Measurements from ENCODE around the gene GABBR2.
A peak's percentile ranks its signal among the peaks of the same experiment; 100 is the strongest.

The GABBR2 gene

DNA sequence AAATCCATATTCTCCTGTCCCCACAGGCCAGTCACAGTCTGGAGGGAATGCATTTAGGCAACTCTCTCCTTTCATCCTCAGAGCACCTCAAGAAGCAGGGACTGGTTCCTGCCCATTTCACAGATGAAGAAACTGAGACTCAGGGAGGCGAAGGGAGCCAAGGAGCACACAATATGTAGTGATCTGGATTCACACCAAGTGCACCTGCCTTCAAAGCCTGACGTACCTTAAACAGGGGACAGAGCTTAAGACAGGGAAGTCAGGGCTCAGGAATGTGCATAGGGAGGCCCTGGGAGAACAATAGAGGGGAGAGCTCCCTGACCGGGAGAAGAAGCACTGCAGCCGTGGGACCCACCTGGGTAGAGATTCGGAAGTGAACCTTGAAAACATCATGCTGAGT is 83.0 kb downstream of the GABBR2 start:
- Histone ChIP-seq H3K27me3 (ENCODE audit: insufficient read depth, low read length) (no peaks in the 10 kb centered on the region), H3K9me3 (ENCODE audit: insufficient read depth, low read depth, low read length) (no peaks in the 10 kb centered on the region), H3K4me1 (ENCODE audit: insufficient read depth, low read length) (peaks cover 3% of the 10 kb centered on the region; the same call in 1 of the 2 replicates), H3K36me3 (ENCODE audit: insufficient read depth, low read length) (no peaks in the 10 kb centered on the region), H3K4me3 (ENCODE audit: low read length) (no peak overlapping the region), H3K9ac (ENCODE audit: low read depth, low read length) (no peak overlapping the region), H3K27ac (ENCODE audit: low read depth, low read length) (no peak overlapping the region)
- 64% methylated on average over 5 of the region's 5 CpGs for WGBS

DNA sequence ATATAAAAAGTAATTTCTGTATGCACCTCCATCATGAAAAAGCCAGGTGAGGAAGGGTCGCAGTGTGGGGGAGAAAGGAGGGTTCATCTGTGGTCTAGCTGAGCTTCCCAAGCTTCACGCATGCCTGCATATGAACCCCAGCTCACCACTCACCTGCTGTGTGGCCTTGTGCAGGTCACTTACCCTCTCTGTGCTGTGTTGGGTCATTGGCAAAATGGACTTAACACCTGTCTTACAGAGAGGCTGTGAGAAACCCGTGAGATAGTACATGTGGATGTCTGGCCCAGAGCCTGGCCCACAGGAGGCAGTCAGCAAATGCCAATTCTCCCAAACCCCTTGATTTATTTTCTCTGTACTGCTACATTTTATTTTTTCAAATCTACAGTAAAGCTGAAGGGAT is 88.9 kb downstream of the GABBR2 start:
- 91% methylated on average over 3 of the region's 3 CpGs for WGBS
- Histone ChIP-seq H3K27ac (ENCODE audit: low read depth, low read length) (no peak overlapping the region), H3K9me3 (ENCODE audit: insufficient read depth, low read depth, low read length) (no peaks in the 10 kb centered on the region), H3K4me1 (ENCODE audit: insufficient read depth, low read length) (no peaks in the 10 kb centered on the region), H3K27me3 (ENCODE audit: insufficient read depth, low read length) (no peaks in the 10 kb centered on the region), H3K4me3 (ENCODE audit: low read length) (no peak overlapping the region), H3K9ac (ENCODE audit: low read depth, low read length) (no peak overlapping the region), H3K36me3 (ENCODE audit: insufficient read depth, low read length) (no peaks in the 10 kb centered on the region)

- Histone ChIP-seq H3K27me3 (ENCODE audit: insufficient read depth, low read length) (no peaks in the 10 kb centered on the region), H3K36me3 (ENCODE audit: insufficient read depth, low read length) (no peaks in the 10 kb centered on the region), H3K27ac (ENCODE audit: low read depth, low read length) (no peak overlapping the region), H3K4me1 (ENCODE audit: insufficient read depth, low read length) (peaks cover 2% of the 10 kb centered on the region; the same call in 1 of the 2 replicates), H3K9me3 (ENCODE audit: insufficient read depth, low read depth, low read length) (no peaks in the 10 kb centered on the region), H3K9ac (ENCODE audit: low read depth, low read length) (no peak overlapping the region), H3K4me3 (ENCODE audit: low read length) (no peak overlapping the region)
- WGBS, result 89% methylated on average over 2 of the region's 2 CpGs
Observed at GRCh38 chr9:98615633-98616032, 93.1 kb downstream of the GABBR2 start.

GRCh38 chr9:98614941-98615340 is 93.8 kb downstream of the GABBR2 start:
- no peaks in the 10 kb centered on the region for H3K36me3 ChIP-seq (ENCODE audit: insufficient read depth, low read length)
- no peak overlapping the region for H3K4me3 ChIP-seq (ENCODE audit: low read length)
- H3K27ac ChIP-seq (ENCODE audit: low read depth, low read length), result no peak overlapping the region
- no peaks in the 10 kb centered on the region for H3K27me3 ChIP-seq (ENCODE audit: insufficient read depth, low read length)
- 93% methylated on average over 2 of the region's 2 CpGs for WGBS
- no peaks in the 10 kb centered on the region for H3K9me3 ChIP-seq (ENCODE audit: insufficient read depth, low read depth, low read length)
- no peak overlapping the region for H3K9ac ChIP-seq (ENCODE audit: low read depth, low read length)
- peaks cover 8% of the 10 kb centered on the region; the same call in 1 of the 2 replicates for H3K4me1 ChIP-seq (ENCODE audit: insufficient read depth, low read length)

DNA sequence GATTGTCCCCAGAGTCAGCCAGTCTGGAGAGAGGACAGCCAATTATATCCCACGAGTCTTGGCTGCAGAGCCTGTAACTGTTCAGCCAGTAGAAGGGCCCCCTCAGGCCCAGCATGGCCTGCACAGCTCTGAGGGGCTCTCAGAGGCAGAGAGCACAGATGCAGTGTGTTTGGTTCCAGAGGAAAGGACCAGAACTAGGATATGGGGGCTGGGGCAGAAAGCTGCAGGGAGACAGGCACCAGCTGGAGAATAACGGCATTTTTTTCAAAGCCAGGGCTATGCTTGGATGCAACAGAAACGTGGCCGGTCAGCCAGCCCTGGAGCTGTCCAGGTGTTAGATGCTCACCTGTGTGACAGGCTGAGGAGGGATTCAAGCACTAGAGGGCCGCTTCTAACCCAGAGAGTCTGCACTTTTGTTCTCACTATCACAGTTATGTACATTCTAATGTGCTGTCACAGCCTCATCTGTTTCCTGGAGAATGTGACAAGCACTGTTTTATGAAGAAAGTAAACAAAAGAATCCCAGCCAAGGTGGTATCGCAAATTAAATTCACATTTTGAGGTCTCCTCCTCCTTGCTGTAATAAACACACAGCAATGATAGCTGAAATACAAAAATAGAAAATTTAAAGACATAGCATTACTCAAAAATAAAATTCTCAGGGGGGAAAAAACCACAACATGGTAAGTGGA is 96.5 kb downstream of the GABBR2 start:
- Histone ChIP-seq H3K27me3 (ENCODE audit: insufficient read depth, low read length) (no peaks in the 10 kb centered on the region), H3K27ac (ENCODE audit: low read depth, low read length) (no peak overlapping the region), H3K4me1 (ENCODE audit: insufficient read depth, low read length) (peaks cover 8% of the 10 kb centered on the region; the same call in 1 of the 2 replicates), H3K36me3 (ENCODE audit: insufficient read depth, low read length) (no peaks in the 10 kb centered on the region), H3K9me3 (ENCODE audit: insufficient read depth, low read depth, low read length) (no peaks in the 10 kb centered on the region), H3K4me3 (ENCODE audit: low read length) (no peak overlapping the region), H3K9ac (ENCODE audit: low read depth, low read length) (no peak overlapping the region)
- WGBS, result 73% methylated on average over 6 of the region's 6 CpGs

GRCh38 chr9:98611319-98611718 is 97.4 kb downstream of the GABBR2 start:
- Histone ChIP-seq H3K4me3 (ENCODE audit: low read length) (no peak overlapping the region), H3K9me3 (ENCODE audit: insufficient read depth, low read depth, low read length) (no peaks in the 10 kb centered on the region), H3K4me1 (ENCODE audit: insufficient read depth, low read length) (peaks cover 8% of the 10 kb centered on the region; the same call in 1 of the 2 replicates), H3K27me3 (ENCODE audit: insufficient read depth, low read length) (no peaks in the 10 kb centered on the region), H3K27ac (ENCODE audit: low read depth, low read length) (no peak overlapping the region), H3K9ac (ENCODE audit: low read depth, low read length) (no peak overlapping the region), H3K36me3 (ENCODE audit: insufficient read depth, low read length) (no peaks in the 10 kb centered on the region)
- 92% methylated on average over 2 of the region's 2 CpGs for WGBS

GRCh38 chr9:98610711-98611110 is 98.0 kb downstream of the GABBR2 start:
- no peak overlapping the region for H3K4me3 ChIP-seq (ENCODE audit: low read length)
- H3K9me3 ChIP-seq (ENCODE audit: insufficient read depth, low read depth, low read length), result no peaks in the 10 kb centered on the region
- H3K27ac ChIP-seq (ENCODE audit: low read depth, low read length), result no peak overlapping the region; the same call in 1 of the 2 replicates
- peak overlapping the region; percentile 30; the same call in 1 of the 2 replicates for H3K9ac ChIP-seq (ENCODE audit: low read depth, low read length)
- WGBS, result 71% methylated on average over 5 of the region's 5 CpGs
- peaks cover 8% of the 10 kb centered on the region; the same call in 1 of the 2 replicates for H3K4me1 ChIP-seq (ENCODE audit: insufficient read depth, low read length)
- no peaks in the 10 kb centered on the region for H3K36me3 ChIP-seq (ENCODE audit: insufficient read depth, low read length)
- no peaks in the 10 kb centered on the region for H3K27me3 ChIP-seq (ENCODE audit: insufficient read depth, low read length)

GRCh38 chr9:98610211-98610610 is 98.5 kb downstream of the GABBR2 start:
- no peak overlapping the region for H3K4me3 ChIP-seq (ENCODE audit: low read length)
- H3K27ac ChIP-seq (ENCODE audit: low read depth, low read length), result no peak overlapping the region
- H3K27me3 ChIP-seq (ENCODE audit: insufficient read depth, low read length), result no peaks in the 10 kb centered on the region
- WGBS, result 86% methylated on average over 2 of the region's 2 CpGs
- H3K4me1 ChIP-seq (ENCODE audit: insufficient read depth, low read length), result peaks cover 8% of the 10 kb centered on the region; the same call in 1 of the 2 replicates
- peak overlapping the region; percentile 30; the same call in 1 of the 2 replicates for H3K9ac ChIP-seq (ENCODE audit: low read depth, low read length)
- H3K36me3 ChIP-seq (ENCODE audit: insufficient read depth, low read length), result no peaks in the 10 kb centered on the region
- H3K9me3 ChIP-seq (ENCODE audit: insufficient read depth, low read depth, low read length), result no peaks in the 10 kb centered on the region

GRCh38 chr9:98609646-98610045 is 99.1 kb downstream of the GABBR2 start:
- 90% methylated on average over 6 of the region's 6 CpGs for whole genome bisulfite sequencing
- Histone ChIP-seq H3K27me3 (ENCODE audit: insufficient read depth, low read length) (no peaks in the 10 kb centered on the region), H3K9me3 (ENCODE audit: insufficient read depth, low read depth, low read length) (no peaks in the 10 kb centered on the region), H3K4me1 (ENCODE audit: insufficient read depth, low read length) (peaks cover 8% of the 10 kb centered on the region; the same call in 1 of the 2 replicates), H3K27ac (ENCODE audit: low read depth, low read length) (no peak overlapping the region), H3K9ac (ENCODE audit: low read depth, low read length) (no peak overlapping the region), H3K36me3 (ENCODE audit: insufficient read depth, low read length) (no peaks in the 10 kb centered on the region), H3K4me3 (ENCODE audit: low read length) (no peak overlapping the region)

DNA sequence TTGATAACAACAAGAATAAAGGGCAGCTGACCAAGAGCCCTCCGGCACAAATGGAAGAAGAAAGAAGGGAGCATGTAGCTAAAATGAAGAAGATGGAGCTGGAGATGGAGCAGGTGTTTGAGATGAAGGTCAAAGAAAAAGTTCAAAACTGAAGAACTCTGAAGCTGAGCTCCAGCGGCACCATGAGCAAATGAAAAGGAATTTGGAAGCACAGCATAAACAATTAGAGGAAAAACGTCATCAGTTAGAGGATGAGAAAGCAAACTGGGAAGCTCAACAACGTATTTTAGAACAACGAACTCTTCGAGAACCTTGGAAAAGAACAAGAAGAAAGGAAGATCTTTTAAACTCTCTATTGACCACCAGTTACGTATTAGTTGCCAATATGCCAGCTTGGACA is 100.9 kb downstream of the GABBR2 start:
- Histone ChIP-seq H3K27ac (ENCODE audit: low read depth, low read length) (no peak overlapping the region), H3K4me3 (ENCODE audit: low read length) (no peak overlapping the region), H3K9me3 (ENCODE audit: insufficient read depth, low read depth, low read length) (no peaks in the 10 kb centered on the region)

DNA sequence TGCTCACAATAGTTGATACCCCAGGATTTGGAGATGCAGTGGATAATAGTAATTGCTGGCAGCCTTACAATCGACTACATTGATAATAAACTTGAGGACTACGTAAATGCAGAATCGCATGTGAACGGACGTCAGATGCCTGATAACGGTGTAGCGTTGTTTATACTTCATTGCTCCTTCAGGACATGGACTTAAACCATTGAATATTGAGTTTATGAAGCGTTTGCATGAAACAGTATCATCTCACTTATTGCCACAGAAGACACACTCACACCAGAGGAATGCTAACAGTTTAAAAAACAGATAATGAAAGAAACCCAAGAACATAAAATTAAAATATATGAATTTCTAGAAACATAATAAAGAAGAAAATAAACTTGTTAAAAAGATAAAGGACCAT is 101.6 kb downstream of the GABBR2 start:
- no peak overlapping the region for H3K4me3 ChIP-seq (ENCODE audit: low read length)
- no peak overlapping the region for H3K9ac ChIP-seq (ENCODE audit: low read depth, low read length)
- H3K27ac ChIP-seq (ENCODE audit: low read depth, low read length), result no peak overlapping the region
- no peaks in the 10 kb centered on the region for H3K27me3 ChIP-seq (ENCODE audit: insufficient read depth, low read length)
- H3K9me3 ChIP-seq (ENCODE audit: insufficient read depth, low read depth, low read length), result no peaks in the 10 kb centered on the region
- WGBS, result 95% methylated on average over 8 of the region's 8 CpGs
- H3K36me3 ChIP-seq (ENCODE audit: insufficient read depth, low read length), result no peaks in the 10 kb centered on the region
- peaks cover 8% of the 10 kb centered on the region; the same call in 1 of the 2 replicates for H3K4me1 ChIP-seq (ENCODE audit: insufficient read depth, low read length)

More for the DNA sequence above, 100.9 kb downstream of the GABBR2 start:
- Histone ChIP-seq H3K27me3 (ENCODE audit: insufficient read depth, low read length) (no peaks in the 10 kb centered on the region), H3K4me1 (ENCODE audit: insufficient read depth, low read length) (peaks cover 8% of the 10 kb centered on the region; the same call in 1 of the 2 replicates), H3K36me3 (ENCODE audit: insufficient read depth, low read length) (no peaks in the 10 kb centered on the region), H3K9ac (ENCODE audit: low read depth, low read length) (no peak overlapping the region)
- 81% methylated on average over 7 of the region's 7 CpGs for WGBS

Measured in HUES64 (cell line).